HuH-7 (cell line): ENCODE data around the gene CHN1.

ENCODE experiments used
- DNase-seq: peaks from one replicate; pipeline ENCODE4 v3.0.0; 2011; ENCODE audit warnings: low spot score

Gene CHN1

DNA sequence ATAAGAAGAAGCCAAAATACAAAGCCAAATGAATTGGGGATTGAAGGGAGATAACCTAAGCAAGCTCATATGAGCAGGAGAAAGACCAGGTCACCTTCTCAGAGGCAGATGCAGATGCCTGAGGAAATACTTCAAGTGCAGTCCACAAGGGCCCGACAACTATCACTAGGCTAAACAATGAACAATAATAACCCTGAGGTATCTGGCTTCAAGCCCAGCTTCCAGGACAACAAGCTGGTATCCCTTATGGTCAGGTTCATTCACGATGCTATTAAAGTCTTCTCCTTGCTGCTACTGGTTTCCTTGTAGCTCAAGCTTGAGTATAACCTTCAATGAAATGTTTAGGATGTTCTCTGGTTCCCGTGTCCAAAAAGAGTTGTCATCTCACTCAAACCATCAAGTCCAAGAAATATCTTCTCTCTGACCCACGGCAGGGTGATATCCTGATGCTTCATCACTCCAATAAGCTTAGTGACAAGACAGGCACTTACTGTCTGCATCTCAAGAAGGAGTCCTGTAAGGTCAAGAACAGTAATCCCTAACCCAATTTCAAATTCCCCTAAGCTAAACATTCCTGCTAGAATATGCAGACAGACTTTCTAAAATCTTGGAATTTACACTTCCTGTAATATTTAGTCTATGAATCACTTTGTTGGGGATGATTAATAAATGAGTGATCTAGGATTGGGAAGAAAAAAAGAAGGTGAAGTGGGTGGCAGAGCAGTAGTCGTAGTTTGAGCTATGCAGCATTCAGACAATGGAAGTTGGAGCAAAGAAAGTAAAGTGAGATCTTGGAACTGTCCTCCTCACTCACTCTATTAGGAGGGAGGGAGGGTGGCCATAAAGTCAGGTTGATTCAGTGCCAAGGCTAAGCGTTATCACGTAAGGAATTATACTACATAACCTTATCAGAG, 33.1 kb downstream of the CHN1 start:
- no peak for DNase-seq

DNA sequence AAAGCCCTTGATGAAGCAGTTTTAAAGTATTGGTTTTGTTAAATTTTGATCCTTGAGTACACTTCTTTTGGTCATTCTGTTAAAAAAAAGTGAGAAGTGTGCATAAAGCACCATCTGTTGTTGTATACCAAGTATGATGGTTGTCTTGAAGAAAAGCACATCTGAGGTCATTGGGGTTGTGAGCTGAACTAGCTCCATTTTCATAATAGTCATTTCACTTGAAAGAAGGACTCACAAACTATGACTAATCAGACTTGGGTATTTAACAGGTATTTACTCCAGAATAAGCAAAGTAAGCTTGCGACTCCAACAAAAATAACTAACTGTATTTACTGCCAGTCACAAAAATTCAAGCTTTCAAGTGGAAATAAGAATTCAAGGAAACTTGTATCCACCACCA, 35.1 kb downstream of the CHN1 start:
- no peak for DNase-seq

DNA sequence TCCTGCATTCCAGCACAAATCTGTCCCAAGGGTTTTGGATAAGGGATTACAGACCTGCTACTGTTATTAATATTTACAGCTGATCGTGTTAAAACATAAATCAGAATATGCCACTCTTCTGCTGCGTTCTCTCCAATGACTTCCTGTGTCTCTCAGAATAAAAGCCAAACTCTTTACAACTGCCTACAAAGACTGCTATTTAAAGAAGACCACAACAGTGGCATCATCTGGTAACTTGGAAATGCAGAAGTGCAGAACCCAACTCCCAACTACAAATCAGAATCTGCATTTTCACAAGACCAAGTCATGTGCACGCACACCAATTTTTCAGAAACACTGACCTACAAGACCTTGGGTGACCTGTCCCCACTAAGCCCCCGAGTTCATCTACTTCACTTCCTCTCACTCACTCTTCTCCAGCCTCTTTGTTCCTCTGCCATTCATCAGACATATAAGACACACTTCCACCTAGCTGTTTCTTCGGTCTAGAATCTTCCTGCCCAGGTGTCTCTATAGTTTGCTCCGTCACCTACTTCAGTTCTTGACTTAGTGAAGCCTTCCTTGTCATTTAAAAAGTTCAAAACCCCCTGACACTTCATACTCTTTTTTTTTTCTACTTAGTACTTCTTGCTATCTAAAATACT, 36.0 kb downstream of the CHN1 start:
- no peak for DNase-seq

DNA sequence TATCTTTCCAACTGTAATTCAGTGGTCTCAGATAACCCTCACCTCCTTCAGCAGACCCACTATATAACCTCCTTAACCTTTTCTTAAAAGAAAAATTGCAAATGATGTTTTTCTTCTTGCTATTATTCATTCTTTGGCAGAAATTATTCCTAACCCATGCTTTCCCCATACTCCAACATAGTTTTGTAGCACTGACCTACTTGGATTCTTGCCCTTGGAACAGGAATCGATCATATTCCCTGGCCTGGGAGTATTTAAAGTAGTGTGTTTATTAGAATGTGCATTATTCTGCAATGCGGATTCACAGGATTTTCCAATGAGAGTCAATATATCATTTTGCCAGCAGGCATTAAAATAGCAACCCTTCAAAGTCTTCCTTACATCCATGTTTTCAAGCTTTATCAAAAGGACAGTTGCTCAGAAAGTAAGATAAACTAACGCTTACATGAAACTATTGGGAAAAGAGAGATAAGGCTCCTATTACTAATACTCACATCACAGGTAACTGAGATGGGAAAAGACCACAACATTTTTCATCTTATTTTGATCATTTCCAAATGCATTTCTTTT, 37.4 kb downstream of the CHN1 start:
- no peak for DNase-seq

DNA sequence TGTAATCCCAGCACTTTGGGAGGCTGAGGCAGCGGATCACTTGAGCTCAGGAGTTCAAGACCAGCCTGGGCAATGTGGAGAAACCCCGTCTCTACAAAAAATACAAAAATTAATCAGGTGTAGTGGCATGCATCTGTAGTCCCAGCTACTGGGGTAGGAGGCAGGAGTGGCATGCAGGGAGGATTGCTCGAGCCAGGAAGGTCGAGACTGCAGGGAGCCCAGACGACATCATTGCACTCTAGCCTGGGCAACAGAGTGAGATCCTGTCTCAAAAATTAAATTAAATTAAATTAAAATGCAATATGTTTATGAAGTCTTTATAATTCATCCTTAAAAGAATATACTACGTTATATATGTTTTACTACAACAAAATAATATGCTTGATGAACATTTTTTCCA, 38.1 kb downstream of the CHN1 start:
- DNase-seq = no peak

DNA sequence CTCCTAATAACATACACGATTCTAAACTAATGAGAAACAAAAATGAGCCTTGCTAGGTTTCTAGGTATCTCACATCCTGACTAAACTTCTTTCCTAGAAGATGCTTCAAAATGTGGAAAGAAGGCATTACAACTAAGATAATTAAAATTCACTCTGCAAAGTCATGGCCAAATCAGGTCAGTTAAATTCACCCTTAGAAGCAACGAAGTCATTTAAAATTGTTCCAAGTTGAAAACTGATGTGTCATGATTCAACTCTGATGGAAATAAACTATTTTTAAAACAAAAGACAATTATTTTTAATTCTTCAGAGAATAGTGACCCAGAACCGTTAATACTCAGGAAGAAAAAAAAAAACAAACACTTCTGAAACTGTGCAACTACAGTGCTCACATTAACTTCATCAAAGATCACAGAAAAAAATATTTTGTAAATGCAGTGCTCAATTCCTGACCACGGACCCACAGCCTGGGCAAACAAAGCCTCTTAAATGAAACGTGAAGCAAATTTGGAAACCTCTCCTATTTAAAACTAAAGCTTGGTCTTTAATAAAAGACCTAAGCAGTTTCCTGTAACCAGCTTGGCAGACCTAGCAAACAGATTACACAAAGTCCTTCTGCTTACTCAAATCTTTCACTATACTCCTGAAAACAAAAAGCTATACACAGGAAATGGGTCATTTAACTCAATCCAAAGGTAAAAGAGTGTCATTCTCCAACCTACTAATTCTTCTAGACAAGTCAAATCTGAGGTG, 39.0 kb downstream of the CHN1 start:
- no peak for DNase-seq

DNA sequence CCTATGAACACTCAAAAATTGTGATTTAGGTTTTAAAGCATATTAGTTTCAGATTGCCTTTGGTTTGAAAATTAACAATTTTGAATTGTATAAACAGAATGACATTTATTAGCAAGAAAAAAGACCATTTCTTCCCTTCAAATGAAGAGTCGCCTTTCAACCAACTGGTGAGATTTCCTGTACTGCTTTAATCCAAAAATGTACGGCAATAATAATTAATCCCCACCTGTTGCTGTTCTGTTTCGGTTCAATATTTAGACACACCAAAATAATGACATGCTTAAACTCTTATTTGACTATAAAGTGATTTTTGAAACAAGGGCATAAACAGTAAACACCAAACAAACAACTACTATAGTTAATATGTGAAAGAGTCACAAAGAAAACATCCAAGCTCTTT, 39.6 kb downstream of the CHN1 start:
- no peak for DNase-seq

DNA sequence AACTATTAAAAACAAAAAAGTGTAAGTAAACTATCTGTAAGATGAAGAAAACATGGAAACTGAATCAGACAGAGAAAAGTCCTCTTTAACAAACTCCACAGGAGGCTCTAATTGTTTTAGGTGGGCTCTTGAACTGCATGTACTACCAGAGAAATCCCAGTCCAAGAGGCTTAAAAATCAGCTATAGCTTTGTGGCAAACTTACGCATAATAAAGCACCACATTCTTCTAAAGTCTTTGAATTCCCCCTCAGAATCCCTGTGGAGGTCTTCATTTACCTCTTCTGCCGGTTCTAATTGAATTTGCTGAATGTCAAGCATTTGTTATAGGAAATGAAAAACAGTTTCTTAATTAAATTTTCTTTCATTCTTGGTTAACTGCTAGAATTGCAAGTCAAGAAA, 40.8 kb downstream of the CHN1 start:
- no peak for DNase-seq

DNA sequence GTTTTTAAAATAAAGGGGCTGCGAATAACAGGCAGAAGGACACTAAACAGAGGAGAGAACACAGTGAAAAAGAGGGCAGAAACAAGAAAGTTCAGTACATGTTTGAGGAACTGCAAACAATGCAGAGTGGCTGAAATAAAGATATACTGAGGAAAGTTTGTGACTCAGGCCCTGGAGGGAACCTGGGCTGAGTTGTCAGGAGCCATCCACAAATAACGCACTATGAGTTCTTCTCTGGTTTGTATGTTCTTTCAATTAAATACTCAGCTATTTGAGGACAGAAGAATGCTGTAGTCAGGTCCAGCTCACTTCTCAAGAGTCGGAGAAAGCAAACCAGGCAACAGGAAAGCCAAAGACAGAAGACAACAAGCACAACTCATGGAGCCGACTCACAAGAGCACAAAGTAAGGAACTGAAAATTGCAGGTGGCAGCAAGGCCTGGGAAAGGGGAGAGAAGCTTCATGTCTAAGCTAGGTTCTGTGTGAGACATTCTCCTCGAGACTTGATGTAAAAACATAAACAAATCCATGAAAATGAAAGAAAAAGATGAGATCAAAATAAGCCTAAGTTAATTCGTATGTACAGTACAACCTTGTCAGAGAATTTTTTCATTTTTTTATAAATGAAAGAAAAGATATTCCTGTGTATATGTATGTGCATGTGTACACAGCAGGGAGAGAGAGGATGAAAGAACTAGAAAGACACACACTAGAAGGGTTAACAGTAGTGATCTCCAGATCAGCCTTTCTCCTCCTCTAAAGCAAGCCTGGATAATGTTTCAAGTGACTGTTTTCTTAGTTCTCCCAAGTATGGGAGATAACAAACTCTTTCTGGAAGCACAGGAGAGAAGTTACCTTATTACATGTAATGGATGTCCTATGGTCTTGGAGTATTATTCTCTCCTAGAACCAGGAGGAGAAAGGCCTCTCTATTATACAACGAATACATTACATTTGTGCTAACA, 41.5 kb downstream of the CHN1 start:
- DNase-seq = no peak

DNA sequence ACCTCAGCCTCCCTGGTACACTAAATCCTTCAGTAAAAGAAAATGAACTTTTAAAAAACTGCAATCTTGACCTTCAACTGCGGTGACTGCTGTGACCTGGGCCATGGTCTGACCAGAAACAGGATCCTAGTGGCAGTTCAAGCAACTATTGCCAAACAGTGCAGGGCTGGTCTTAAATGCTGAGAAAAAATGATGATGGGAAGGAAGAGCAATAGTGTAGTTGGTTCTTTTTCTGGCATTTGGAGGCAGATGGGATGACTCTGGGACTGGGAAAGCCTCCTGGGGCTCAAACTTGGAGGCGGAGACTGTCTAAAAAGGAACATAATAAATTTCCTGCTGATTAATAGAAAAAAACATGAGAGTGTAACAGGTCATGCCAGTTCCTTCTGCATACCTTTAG, 45.4 kb downstream of the CHN1 start:
- no peak for DNase-seq

DNA sequence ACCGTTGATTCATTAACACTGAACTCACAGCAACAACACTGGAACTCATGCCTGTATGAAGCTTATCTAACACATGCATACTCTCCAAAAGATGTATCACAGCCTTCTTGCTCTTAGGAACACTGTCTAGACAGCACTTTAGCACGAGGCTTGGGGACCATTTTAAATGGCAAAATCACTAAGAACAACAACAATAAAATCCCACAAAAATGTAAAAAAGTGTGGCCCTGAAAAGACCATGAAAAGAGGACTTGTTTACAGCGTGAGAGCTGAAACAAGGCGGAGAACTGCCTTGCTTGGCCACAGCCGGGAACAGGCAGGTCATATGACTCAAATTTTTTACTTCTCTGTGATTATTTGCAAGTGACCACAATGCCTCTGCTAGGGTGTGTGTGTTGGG, 48.1 kb downstream of the CHN1 start:
- no peak for DNase-seq

DNA sequence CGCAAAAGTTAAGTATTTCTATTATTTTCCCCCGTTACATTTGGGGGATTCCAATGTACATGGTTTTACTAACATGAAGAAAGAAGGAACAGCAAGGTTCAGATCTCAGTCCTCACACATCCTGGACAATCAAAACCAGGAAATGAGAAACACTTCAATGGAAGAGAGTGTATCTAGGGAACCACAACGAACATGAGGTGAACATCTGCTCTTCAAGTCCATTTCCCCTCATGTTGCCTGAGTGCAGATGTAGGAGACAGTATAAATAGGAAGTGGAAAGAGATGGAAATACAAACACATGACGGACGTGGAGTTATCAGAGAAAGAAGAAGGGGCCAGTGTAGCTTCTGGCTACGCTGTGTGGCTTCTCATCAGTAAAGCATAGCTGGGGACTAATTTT, 52.6 kb downstream of the CHN1 start:
- no peak for DNase-seq

DNA sequence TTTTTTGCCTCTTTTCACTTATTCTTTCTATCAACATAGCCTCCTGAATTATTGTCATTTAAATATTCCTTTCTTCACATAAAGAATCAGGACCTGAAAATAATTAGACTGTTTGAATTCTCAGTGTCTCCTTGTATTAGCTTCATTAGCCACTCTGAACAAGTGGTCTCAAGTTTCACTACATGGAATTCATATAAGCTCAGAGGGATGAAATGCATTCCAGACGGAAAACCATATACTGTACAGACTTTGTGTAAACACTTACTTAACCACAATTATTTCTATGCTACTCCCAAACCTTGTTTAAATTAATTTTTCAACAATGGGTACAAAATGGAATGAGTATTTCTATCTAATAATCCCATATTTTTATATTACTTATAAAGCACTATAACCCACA, 53.4 kb downstream of the CHN1 start:
- DNase-seq = no peak

DNA sequence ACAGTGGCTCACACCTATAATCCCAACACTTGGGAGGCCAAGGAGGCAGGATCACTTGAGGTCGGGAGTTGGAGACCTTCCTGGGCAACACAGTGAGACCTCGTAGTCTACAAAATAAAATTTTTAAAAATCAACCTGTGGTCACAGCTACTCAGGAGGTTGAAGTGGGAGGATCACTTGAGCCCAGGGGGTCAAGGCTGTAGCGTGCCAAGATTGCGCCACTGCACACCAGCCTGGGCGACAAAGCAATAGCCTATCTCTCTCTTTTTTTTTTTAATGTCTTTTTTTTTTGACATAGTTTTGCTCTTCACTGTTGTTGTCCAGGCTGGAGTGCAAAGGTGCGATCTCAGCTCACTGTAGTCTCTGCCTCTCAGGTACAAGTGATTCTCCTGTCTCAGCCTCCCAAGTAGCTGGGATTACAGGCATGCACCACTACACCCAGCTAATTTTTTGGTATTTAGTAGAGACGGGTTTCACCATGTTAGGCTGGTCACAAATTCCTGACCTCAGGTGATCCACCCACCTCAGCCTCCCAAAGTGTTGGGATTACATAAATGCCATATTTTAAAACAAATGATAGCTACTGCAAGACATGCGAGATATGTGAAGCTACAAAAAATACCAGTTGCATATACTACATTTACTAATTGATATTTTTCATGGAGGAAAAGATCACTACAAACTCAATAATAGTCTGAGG, 55.0 kb downstream of the CHN1 start:
- no peak for DNase-seq

DNA sequence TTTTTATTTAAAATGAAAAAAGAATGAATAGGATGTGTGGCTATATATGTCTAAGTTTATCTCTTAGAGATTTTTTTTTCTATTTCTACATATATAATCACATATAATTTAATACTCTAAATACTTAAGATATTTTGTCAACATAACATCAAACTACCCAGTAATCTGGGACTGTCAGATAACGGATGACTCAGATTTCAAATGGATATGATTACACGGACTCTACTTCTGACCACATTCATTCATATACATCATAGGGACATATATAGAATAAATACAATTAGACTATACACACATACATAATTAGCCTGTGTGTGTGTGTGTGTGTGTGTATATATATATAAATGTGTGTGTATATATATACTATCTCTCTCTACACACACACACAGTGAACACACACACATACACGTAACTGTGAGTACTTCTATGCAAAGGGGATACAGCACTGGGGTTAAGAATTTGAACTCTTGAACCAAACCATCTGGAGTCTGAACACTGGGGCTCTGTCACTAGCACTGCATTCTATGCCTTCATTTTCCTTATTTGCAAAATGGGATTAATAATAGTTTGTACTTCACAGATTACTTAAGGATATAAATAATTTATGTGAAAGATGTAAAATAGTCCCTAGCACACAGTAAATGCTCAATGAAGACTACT, 59.5 kb downstream of the CHN1 start:
- DNase-seq = no peak

DNA sequence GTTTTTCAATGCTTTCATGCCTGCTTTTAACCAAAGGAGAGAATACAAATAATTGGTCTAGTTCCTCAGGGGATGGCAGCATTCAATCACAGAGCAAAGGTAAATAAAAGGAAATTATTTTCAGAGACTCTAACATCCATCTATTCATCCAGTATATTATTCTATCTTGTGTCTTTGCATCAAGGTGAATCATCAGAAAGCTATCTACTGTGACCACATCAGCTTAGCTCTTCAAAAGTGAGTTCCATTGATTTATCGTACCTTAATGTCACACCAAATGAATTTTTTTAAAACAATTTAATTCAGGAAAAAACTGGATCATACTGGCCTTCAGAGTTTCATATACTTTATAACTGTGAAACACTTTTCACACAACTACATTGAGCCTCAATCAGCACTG, 66.1 kb downstream of the CHN1 start:
- DNase-seq = no peak

DNA sequence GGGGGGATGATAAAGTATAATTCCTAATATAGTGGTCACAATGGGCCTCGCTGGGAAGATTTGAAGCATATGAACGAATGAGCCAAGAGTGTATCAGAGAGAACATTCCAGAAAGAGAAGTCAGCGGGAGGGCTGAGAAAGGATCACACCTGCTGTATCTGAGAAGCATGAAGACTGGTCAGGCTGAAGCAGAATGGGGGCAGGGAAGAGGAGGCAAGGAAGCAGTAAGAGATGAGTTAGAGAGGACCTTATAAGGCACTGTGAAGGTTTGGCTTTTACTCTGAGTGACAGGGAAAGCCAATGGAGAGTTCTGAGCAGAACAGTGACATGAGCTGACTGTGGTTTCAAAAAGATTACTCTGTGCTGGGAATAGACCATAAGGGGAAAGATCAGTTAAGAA, 73.5 kb downstream of the CHN1 start:
- no peak for DNase-seq

DNA sequence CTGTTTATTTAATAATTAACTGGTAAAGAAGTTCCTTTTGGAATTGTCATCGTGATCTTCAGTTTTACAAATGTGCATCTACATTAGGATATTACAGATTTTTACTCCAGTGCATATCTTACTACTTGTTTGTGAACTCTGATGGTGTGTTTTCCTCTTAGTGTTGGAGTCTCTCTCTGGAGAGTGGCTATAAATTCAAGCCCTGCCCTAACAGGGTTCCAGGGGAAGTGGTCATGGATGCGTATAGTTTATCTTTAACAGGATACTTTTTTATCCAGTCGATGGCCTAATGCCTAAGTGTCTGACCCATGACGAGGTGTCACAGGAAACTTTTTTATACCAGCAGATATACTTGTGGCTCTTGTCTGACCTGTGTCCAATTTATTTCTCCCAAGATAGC, 75.4 kb downstream of the CHN1 start:
- DNase-seq = no peak

DNA sequence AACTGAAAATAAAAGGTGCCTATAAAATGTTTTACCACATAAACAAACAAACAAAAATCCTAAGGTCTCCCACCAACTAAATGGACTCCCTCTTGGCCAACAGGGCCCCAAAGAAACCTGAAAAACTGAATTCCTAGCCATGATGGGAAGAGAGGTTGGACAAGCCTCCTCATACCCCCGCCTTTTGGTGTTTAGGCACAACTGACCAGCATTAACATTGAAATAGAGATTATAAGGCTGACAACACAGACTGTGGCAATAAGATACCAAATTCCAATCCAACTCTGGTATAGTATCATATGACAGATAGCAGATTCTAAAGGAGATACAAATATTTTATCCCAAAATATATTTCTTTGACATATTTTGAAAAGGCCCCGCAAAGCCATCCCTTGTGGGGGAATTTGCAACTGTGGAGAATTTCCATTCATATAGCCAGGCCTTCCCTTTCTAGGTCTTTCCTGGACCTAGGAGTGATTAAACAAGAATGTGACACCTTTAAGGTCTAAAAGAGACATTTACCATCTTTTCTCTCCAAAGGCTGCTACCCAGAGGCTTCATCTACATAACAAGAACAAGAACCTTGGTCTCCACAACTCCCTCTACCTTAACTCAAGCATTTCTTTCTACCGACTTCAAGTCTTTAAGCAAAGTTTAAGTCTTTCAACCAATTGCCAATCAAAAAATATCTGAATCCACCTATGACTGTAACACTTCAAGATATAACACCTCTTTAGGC, 80.0 kb downstream of the CHN1 start:
- DNase-seq = no peak
